GM12891 (cell line): ENCODE data around the gene PRDM16.

Source experiments
- DNase-seq: peaks from one replicate; pipeline ENCODE4 v3.0.0; 2011; ENCODE audit warnings: low spot score; ENCODE audit not compliant: insufficient read length
- FAIRE-seq: peaks from 2 replicates; lab custom pipeline; 2011; peaks lifted over from hg19 to GRCh38; lab: Jason Lieb, UNC
- PAX5 ChIP-seq: IDR thresholded peaks from 2 replicates; pipeline ENCODE4 v1.6.1; 2011; ENCODE audit warnings: low read length, moderate library complexity, mild to moderate bottlenecking; ENCODE audit not compliant: insufficient read depth, severe bottlenecking
- POLR2A ChIP-seq: IDR thresholded peaks from 2 replicates; pipeline ENCODE4 v1.6.1; 2011; ENCODE audit warnings: low read depth, low read length, control low read depth
- POLR2AphosphoS5 ChIP-seq: IDR thresholded peaks from 2 replicates; pipeline ENCODE4 v1.6.1; 2011; ENCODE audit warnings: low read depth, low read length, control low read depth
- POU2F2 ChIP-seq: IDR thresholded peaks from 2 replicates; pipeline ENCODE4 v1.6.1; 2011; ENCODE audit warnings: low read depth, mild to moderate bottlenecking, control low read depth, low read length, moderate library complexity
- SPI1 ChIP-seq: IDR thresholded peaks from 2 replicates; pipeline ENCODE4 v1.6.1; 2011; ENCODE audit warnings: low read depth, low read length, control low read depth
- TAF1 ChIP-seq: IDR thresholded peaks from 2 replicates; pipeline ENCODE4 v1.6.1; 2011; ENCODE audit warnings: low read depth, low read length, control low read depth

The PRDM16 gene

DNA sequence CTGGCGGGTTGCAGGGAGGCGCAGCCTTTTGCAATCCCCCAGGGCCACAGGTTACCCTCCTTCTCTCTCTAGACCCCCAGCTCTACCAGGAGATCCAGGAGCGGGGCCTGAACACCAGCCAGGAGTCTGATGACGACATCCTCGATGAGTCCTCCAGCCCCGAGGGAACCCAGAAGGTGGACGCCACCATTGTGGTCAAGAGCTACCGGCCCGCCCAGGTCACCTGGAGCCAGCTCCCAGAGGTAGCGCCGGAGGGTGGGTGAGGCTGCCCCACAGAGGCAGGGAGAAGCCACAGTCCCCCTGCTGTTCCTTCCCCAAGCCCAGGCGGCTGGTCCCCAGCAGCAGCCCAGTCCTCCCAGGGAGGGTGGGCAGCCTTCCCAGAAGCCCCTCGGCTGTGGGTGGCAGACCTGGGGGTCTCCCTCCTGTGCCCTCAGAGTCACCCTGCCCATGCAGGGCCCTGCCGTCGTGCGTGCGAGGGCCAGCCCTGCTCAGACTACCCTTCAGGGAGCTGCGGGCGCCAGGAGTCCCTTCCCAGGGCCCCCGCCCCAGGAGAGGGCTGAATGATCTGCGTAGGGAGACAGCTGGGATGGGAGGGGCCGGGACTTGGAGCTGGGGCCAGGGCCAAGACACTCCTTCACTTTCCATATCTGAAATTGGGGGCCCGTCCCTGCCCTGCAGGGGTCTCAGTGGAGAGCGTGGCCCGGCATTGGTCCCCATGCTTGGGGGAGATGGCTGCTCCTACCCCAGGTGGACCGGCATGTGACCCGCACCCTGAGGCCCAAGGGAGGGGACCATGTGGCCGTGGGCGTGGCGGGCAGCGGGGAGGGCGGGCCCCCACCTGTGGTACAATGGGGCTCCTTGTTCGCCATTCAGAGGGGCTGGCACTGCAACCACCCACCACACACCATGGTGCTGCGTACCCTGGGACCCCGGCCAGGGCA is 398.4 kb downstream of the PRDM16 start:
- no peak for FAIRE-seq
- TF ChIP-seq SPI1, result no peak
- TF ChIP-seq POU2F2, result no peak
- TF ChIP-seq TAF1, result no peak
- no peak for TF ChIP-seq POLR2A
- TF ChIP-seq PAX5, result no peak
- no peak for TF ChIP-seq POLR2AphosphoS5
- no peak for DNase-seq

DNA sequence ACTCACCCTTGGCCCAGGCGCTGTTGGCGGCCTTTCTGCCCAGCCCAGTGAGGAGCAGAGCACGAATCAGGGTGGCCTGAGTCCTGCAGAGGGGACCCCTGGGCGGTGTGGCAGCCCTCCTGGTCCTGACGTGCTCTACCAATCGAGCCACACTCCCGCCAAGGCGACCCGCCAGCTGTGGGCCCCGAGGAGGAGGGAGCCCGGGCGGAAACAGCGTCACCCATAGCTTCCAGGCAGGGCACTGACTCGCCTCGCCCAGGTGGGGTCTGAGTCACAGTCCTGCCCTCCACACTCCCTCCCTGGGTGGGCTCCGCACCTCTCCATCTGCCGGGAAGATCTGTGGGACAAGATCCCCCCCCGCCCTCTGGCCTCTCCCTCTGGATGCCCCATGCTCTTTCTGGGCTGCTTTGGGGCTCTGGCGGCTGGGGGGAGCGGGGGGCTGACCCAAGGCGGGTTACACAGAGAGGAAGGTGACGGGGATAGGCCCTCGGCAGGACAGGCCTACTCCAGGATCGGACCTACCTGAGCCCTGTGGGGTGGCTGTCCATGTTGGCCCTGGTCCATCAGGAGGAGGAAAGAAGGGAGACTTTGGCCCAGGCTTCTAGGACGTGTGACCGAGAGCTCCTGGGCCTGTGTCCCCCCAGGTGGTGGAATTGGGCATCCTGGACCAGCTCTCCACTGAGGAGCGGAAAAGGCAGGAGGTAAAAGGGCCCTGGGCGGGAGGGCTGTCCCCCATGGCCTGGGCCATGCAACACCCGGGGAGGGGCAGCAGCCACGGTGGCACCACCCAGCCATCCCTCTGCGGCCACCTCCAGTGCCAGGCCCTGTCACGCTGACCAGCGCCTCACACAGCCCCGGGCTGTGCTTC is 399.5 kb downstream of the PRDM16 start:
- no peak for TF ChIP-seq PAX5
- no peak for TF ChIP-seq POLR2A
- TF ChIP-seq SPI1, result no peak
- no peak for TF ChIP-seq POU2F2
- TF ChIP-seq TAF1, result no peak
- TF ChIP-seq POLR2AphosphoS5, result no peak
- FAIRE-seq (no peak), DNase-seq (no peak)

DNA sequence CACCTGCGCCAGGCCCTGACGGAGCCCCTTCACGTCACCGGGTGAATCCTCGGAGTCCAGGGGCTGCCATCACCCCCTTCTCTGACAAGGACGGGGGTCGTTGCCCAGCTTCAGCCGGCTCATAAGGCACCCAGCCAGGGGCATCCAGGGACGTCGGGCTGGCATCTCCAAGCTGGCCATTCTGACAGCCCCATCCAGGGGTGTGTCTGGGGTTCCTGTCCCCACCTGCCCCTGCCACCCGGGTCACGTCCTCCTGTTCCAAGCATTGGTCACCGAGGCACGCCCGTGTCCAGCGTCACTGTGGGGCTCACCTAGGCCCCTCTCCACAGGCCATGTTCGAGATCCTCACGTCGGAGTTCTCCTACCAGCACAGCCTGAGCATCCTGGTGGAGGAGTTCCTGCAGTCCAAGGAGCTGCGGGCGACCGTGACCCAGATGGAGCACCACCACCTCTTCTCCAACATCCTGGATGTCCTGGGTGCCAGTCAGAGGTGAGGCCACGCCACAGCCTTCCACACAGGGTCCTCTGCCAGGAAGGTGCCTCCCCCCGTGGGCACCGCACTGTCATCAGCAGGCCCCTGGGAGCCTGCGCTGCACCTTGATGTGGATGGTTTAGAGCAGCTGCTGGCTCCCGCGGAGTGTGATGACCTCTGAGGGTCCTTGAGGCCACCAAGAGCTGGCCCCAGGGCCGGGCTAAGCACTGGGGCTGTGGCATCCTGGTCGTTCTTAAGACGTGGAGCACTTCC is 400.3 kb downstream of the PRDM16 start:
- no peak for FAIRE-seq
- TF ChIP-seq PAX5 (no peak), POLR2A (no peak), POLR2AphosphoS5 (no peak), POU2F2 (no peak), SPI1 (no peak), TAF1 (no peak)
- no peak for DNase-seq

DNA sequence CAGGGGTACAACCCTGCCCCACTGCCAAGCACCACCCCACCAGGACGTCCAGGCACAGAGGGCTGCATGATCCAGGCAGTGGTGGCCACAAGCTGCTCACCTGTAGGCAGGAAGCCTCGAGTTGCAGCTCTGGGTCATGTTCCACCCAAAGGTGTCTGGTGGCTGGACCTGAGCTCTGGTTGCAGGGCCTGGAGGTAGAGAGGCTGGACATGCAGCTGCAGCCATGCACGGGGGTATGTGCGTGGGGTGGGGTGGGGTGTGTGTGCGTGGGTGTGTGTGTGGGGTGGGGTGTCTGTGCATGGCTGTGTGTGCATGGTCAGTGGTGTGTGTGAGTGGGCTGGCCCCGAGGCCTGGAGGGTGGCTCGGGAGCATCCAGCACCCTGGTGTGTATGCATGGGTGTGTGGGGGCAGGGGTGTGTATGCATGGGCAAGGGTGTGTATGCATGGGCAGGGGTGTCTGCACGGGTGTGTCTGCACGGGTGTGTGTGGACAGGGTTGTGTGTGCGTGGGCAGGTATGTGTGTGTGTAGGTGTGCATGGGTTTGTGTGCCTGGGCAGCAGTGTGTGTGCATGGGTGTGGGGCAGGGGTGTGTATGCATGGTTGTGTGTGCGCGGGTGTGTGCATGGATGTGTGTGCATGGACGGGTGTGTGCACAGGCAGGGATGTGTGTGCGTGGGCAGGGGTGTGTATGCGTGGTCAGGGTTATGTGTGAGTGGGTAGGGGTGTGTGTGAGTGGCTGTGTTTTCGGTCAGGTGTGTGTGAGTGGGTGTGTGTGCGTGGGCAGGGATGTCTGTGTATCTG is 401.0 kb downstream of the PRDM16 start:
- DNase-seq, result no peak
- no peak for FAIRE-seq
- no peak for TF ChIP-seq POLR2A
- no peak for TF ChIP-seq TAF1
- no peak for TF ChIP-seq SPI1
- no peak for TF ChIP-seq PAX5

DNA sequence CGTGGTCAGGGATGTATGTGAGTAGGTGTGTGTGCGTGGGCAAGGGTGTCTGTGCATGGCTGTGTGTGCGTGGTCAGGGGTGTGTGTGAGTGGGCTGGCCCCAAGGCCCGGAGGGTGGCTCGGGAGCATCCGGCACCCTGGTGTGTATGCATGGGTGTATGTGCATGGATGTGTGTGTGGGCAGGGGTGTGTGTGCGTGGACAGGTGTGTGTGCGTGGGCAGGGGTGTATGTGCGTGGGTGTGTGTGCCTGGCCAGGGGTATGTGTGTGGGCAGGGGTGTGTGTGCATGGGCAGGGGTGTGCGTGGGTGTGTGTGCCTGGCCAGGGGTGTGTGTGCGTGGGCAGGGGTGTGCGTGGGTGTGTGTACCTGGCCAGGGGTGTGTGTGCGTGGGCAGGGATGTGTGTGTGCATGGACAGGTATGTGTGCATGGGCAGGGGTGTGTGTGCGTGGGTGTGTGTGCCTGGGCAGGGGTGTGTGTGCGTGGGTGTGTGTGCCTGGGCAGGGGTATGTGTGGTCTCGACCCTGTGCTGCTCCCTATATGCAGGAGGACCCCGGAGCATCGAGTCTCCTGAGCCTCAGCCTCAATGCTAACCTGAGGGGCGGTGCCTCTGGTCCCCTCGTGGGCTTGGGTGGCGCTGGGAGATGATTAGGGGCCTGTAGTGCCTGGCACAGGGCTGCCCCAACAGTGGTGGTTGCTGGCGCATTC is 401.8 kb downstream of the PRDM16 start:
- FAIRE-seq, result no peak
- TF ChIP-seq POLR2AphosphoS5 (no peak), TAF1 (no peak), SPI1 (no peak), POLR2A (no peak), PAX5 (no peak), POU2F2 (no peak)
- DNase-seq, result no peak

DNA sequence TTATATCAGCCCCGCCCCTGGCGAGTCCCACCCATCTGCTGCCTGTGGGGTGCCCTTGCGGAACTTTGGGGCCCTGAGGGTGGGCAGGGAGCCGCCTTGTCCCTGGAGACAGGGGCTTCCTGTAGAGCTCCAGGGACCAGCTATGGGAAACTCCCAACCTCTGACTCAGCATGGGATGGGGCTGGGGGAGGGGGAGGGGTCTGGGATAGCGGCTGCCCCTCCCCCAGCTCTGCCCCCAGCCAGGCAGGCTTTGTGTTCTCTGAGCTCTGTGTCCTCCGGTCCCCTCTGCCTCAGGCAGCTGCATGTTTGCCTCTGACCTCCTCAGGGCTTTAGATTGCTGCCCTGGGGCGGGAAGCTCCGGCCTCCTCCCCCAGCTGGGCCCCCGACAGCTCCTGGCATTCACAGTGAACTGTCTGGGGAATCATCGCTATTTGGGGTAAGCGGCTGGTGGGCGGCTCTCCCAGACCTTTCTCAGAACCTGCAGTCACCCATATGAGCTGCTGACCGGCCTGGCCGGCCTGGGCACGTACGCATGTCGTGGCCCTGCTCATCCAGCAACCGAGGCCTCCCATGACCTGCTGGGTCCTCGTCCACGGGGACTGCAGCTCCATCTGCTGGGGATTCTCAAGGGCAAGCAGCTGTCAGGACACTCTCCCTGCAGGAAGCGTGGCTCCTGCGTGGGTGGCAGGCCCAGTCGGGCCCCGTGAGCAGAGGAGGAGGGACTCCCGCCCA is 402.5 kb downstream of the PRDM16 start:
- no peak for TF ChIP-seq TAF1
- TF ChIP-seq PAX5, result no peak
- no peak for TF ChIP-seq POLR2A
- TF ChIP-seq POU2F2, result no peak
- TF ChIP-seq SPI1, result no peak
- TF ChIP-seq POLR2AphosphoS5, result no peak
- DNase-seq (no peak), FAIRE-seq (no peak)

DNA sequence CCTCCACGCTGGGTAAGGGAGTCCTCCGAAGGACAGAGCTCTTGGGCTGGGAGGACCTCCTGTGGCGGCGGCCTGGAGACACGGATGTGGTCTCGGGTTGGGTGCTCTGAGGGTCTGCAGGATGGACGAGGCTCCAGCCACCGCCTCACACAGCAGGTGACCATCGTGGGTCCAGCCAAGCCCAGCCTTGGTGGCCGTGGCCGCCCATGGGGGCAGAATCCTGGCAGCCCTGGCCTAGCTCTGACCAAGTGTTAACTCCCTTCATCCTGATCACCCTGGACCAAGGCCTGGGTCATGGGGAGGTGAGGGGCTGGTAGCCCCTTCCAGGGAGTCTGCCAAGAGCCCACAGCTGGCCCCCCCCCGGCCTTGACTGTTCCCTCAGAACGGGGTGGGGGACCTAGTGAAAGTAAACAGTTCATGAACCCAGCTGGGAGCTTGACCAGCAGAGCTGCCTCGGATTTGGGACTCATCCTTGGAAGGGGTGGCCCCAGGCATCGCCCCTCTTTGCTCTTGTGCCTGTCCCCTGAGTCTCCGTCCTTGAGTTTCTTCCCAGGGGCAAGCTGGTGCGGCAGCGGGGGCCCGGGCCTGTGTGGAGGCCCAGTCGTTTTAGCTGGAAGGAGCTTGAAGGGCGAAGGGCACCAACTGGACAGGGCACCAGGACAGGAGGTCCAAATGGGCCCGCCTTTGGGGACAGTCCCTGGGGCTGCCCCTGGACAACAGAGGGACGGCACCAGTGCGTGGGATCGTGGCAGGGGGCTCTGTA is 403.3 kb downstream of the PRDM16 start:
- FAIRE-seq, result no peak
- no peak for DNase-seq
- TF ChIP-seq POU2F2 (no peak), PAX5 (no peak), SPI1 (no peak), POLR2A (no peak), TAF1 (no peak), POLR2AphosphoS5 (no peak)

DNA sequence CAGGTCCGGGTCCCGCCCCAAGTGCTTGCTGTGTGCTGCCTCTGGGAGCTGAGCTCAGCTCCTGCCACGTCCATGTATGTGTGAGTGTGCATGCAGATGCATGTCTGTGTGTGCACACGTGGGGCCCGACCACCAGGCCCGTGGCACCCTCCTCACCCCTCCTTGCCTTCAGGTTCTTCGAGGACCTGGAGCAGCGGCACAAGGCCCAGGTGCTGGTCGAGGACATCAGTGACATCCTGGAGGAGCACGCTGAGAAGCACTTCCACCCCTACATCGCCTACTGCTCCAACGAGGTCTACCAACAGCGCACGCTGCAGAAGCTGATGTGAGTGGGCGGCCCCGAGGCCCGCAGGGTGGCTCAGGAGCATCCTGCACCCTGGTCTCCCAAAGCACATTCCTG is 403.9 kb downstream of the PRDM16 start:
- no peak for TF ChIP-seq TAF1
- TF ChIP-seq PAX5, result no peak
- no peak for TF ChIP-seq POLR2AphosphoS5
- no peak for TF ChIP-seq SPI1
- no peak for TF ChIP-seq POLR2A
- TF ChIP-seq POU2F2, result no peak
- no peak for DNase-seq
- FAIRE-seq, result no peak
